Adrenal gland (tissue), 12 donors: ENCODE data around the gene SAA1. TPM values are rescaled to one million over a fixed set of nuclear protein-coding genes. Genes with fewer than 3 reads are reported as not detected.

Experiments
- DNase-seq, 7 donors: peaks; one replicate each; pipeline ENCODE4 v3.0.0-alpha.2; 2019 to 2020
- H3K27ac ChIP-seq, 5 donors: fragments of 200-600 bp; sonication (generic) in 4 of 5; 1 replicate in 3 of 5; 2 replicates in 2 of 5; pipeline versions ENCODE4 v1.5.1 to v1.8.0; 2016 to 2020; ENCODE audit warnings: mild to moderate bottlenecking in 1 of 5
- H3K27me3 ChIP-seq: fragments of 200-600 bp; 2 replicates; pipeline ENCODE4 v1.8.0; 2021
- H3K36me3 ChIP-seq, 2 donors: fragments of 200-600 bp; replicated peaks in 1 of 2; 1 replicate in 1 of 2; 2 replicates in 1 of 2; pipeline versions ENCODE4 v1.5.1 to v1.8.0; 2018 to 2022
- H3K4me1 ChIP-seq, 2 donors: fragments of 200-600 bp; replicated peaks in 1 of 2; 1 replicate in 1 of 2; 2 replicates in 1 of 2; pipeline versions ENCODE4 v1.5.1 to v1.8.0; 2018 to 2021
- H3K4me3 ChIP-seq, 4 donors: fragments of 200-600 bp; sonication (generic) in 3 of 4; one replicate each; pipeline ENCODE4 v1.5.1; 2016 to 2018
- H3K9me3 ChIP-seq, 3 donors: fragments of 200-600 bp; sonication (generic) in 1 of 3; replicated peaks in 1 of 3; 1 replicate in 2 of 3; 2 replicates in 1 of 3; pipeline versions ENCODE4 v1.5.1 to v1.8.0; 2016 to 2021
- POLR2A ChIP-seq, 2 donors: fragments of 450-650 bp; IDR thresholded peaks; one replicate each; pipeline ENCODE4 v1.6.1; 2017; ENCODE audit warnings: antibody characterized with exemption in 2 of 2, mild to moderate bottlenecking in 2 of 2, moderate library complexity in 1 of 2
- WGBS, 4 donors: extraction: QIAGEN DNeasy Blood & Tissue Kit in 2 of 4; methylation state at CpG; one replicate each; pipeline versions ENCODE4 v1.1.5 to v1.1.7; 2013 to 2017; 5-methylcytosine and 5-hydroxymethylcytosine counted together
- intact Hi-C, 2 donors: fragments of 100-400 bp; cut with DNase I; formaldehyde crosslinking; loops; one replicate each; pipeline versions ENCODE4 v1.14.1 to v1.15.0; 2022 to 2023
- polyA plus RNA-seq, 3 donors: library from polyadenylated mRNA; stranded (reverse); fragments of 200-250 nt in 2 of 3; fragments of 350-450 nt in 1 of 3; fragmentation: Illumina TruSeq in 1 of 3; extraction: RNeasy Lipid Tissue Mini Kit (QIAGEN cat#74804) in 1 of 3; gene quantifications; one replicate each; pipeline ENCODE4 v1.2.3, GENCODE V29; 2013 to 2014
- total RNA-seq, 9 donors: library from RNA; depleted of rRNA in 4 of 9; stranded (reverse); fragments of >200 nt in 4 of 9; fragments of 120-200 nt in 1 of 9; fragmentation: NEBNext Ultra II Directional in 1 of 9; extraction: Animal tissue kit (Norgen Biotek cat#: 25700) in 1 of 9; gene quantifications; one replicate each; pipeline versions ENCODE4 v1.1.0 to v1.2.4, GENCODE V29; 2013 to 2023
- TF ChIP-seq, protein P1 (sequence below), 6 experiments: fragments of 450-650 bp in 4 of 6; fragments of 200-600 bp in 2 of 6; sonication (generic) in 1 of 6; IDR thresholded peaks; 1 replicate in 5 of 6; 2 replicates in 1 of 6; pipeline versions ENCODE4 v1.5.1 to v1.8.0; 2016 to 2021; ENCODE audit warnings: antibody characterized with exemption in 6 of 6, mild to moderate bottlenecking in 2 of 6, moderate library complexity in 1 of 6
- donor health status: healthy with polysubstance abuse.
- donor health status: Bipolar disorder and iron deficiency.
- donor health status: DM: yes; HTN: yes; CAD: no.
- donor health status: DM: no; HTN: no; CAD: no.
- donor health status: DM: no; HTN: no; CAD: no.
- donor health status: DM: yes; HTN: yes; CAD: no.

Gene SAA1
- total and polyA plus RNA-seq, 12 donors = 1.8 to 1,277 (median 20.0) TPM; not detected in 1

DNA sequence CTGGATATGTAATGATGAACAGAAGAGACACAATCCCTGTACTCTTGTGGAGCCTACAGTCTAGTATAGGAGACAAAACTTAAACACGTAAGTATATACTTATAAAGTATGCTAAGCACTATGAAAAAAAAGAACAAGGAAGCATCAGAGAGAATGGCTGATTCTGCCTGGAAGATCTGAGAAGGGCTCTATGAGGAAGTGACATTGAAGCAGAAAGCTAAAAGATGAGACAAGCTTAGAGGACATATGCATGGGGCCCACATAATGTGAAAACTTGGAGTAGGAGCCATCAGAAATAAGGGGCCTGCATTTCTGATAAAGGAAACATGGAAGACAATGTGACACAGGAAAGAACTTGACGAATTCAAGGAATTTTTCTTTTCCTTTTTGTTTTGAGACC, 16.6 kb downstream of the SAA1 start:
- H3K4me1 ChIP-seq = no peaks in the 10 kb centered on the region
- no peak overlapping the region for H3K4me3 ChIP-seq
- H3K27ac ChIP-seq = no peak overlapping the region
- H3K27me3 ChIP-seq = no peaks in the 10 kb centered on the region
- H3K9me3 ChIP-seq = no peaks in the 10 kb centered on the region
- no peak for TF ChIP-seq POLR2A (IDR thresholded peaks at IDR 0.05)
- intact Hi-C loops = no loop called here
- WGBS, 4 donors = 79 to 91% (median 86%) methylated on average over 2 of the region's 2 CpGs
- peaks cover 0 to 50% of the 10 kb centered on the region in 2 donors for H3K36me3 ChIP-seq
- no peak for DNase-seq

DNA sequence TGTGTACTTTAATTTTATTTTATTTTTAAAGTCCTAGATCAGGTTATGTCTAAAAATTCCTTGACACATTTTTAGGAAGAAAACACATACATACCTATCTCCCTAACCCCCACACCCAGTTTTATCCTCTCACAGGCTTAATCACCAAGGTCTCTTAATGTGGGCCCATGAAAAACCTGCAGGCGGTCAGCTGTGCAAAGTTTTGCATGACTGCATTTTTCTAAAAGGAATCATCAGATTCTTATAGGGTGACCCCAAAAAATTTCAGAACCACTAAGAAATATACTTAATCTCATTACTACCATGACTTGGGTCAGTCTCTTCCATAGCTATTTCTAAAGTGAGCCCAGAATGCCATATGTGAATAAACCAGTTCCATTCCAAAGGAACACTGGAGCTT, 19.8 kb downstream of the SAA1 start:
- WGBS, 4 donors = 96 to 100% (median 97%) methylated on average over 1 of the region's 1 CpG
- intact Hi-C loops = no loop called here
- no peak overlapping the region for H3K27ac ChIP-seq
- no peaks in the 10 kb centered on the region for H3K9me3 ChIP-seq
- H3K4me3 ChIP-seq = no peak overlapping the region
- H3K36me3 ChIP-seq = peaks cover 0 to 50% of the 10 kb centered on the region in 2 donors
- no peaks in the 10 kb centered on the region for H3K27me3 ChIP-seq
- no peak for DNase-seq
- no peak for TF ChIP-seq POLR2A (IDR thresholded peaks at IDR 0.05)
- TF ChIP-seq, protein P1, sequence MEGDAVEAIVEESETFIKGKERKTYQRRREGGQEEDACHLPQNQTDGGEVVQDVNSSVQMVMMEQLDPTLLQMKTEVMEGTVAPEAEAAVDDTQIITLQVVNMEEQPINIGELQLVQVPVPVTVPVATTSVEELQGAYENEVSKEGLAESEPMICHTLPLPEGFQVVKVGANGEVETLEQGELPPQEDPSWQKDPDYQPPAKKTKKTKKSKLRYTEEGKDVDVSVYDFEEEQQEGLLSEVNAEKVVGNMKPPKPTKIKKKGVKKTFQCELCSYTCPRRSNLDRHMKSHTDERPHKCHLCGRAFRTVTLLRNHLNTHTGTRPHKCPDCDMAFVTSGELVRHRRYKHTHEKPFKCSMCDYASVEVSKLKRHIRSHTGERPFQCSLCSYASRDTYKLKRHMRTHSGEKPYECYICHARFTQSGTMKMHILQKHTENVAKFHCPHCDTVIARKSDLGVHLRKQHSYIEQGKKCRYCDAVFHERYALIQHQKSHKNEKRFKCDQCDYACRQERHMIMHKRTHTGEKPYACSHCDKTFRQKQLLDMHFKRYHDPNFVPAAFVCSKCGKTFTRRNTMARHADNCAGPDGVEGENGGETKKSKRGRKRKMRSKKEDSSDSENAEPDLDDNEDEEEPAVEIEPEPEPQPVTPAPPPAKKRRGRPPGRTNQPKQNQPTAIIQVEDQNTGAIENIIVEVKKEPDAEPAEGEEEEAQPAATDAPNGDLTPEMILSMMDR (IDR thresholded peaks at IDR 0.05) = no peak
- no peaks in the 10 kb centered on the region for H3K4me1 ChIP-seq

DNA sequence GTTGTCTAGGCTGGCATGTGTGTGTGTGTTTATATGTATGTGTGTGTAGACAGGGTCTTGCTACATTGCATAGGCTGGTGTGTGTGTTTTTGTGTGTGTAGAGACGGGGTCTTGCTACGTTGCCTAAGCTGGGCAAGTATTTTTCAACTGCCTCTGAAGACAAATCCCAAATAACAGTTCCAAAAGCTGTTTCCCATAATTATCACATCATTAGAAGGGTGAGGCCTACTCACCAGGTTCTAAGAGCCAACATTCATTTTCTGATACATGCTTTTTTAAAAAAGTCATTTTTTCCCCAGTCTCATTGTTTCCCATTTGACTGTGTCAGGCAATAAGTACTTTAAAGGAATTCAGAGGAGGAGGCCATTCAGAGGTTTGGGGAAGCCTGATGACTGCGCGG, 22.8 kb downstream of the SAA1 start:
- no peak for TF ChIP-seq POLR2A (IDR thresholded peaks at IDR 0.05)
- TF ChIP-seq, protein P1 (IDR thresholded peaks at IDR 0.05) = no peak
- intact Hi-C loops = no loop called here
- no peak overlapping the region for H3K4me3 ChIP-seq
- no peaks in the 10 kb centered on the region for H3K4me1 ChIP-seq
- DNase-seq = no peak
- no peaks in the 10 kb centered on the region for H3K27me3 ChIP-seq
- H3K9me3 ChIP-seq = no peaks in the 10 kb centered on the region
- peaks cover 0 to 66% of the 10 kb centered on the region in 2 donors for H3K36me3 ChIP-seq
- WGBS, 4 donors = 97 to 100% (median 98%) methylated on average over 4 of the region's 4 CpGs
- H3K27ac ChIP-seq = no peak overlapping the region

DNA sequence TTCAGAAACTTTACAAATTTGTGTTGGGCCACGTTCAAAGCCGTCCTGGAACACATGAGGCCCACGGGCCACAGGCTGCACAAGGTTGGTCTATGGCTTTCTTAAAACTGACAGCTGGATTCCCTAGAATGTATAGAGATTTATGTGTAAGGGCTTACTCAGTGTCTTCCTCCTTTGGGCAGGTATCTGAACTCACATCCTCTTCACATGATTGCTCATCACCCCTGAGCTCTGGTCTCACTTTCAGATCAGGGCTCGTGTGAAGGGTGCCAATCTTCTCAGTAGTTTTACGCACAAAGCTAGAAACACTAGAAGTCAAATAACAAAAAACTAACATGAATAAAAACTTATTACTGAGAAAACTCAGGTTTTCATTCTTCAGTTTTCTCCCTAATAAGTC, 28.8 kb downstream of the SAA1 start:
- Histone ChIP-seq H3K27me3 (no peaks in the 10 kb centered on the region), H3K9me3 (no peaks in the 10 kb centered on the region), H3K4me3 (no peak overlapping the region), H3K36me3 (peaks cover 0 to 79% of the 10 kb centered on the region in 2 donors), H3K27ac (no peak overlapping the region), H3K4me1 (no peaks in the 10 kb centered on the region)
- intact Hi-C loops = no loop called here
- 93 to 97% (median 94%) methylated on average over 5 of the region's 5 CpGs for WGBS, 4 donors
- no peak for TF ChIP-seq POLR2A (IDR thresholded peaks at IDR 0.05)
- TF ChIP-seq, protein P1 (IDR thresholded peaks at IDR 0.05) = no peak
- DNase-seq = no peak

DNA sequence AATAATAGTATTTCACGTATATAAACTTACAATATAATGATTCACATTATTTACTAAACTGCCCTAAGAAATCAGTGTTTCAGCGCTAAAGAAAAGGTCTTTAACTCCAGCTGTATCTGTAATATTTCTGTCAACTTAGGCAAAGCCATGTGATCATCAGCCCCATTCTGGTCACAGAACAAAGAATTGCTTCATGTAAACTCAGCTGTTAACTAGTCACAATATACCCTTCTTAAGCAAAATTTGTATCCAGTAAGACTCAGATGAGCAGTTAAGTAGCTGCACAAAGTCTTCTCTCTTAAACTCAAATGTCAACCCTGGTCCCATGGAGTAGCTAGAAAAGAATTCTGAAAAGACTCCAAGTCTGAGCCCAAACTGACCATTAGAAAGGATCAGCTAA, 29.3 kb downstream of the SAA1 start:
- Histone ChIP-seq H3K4me3 (no peak overlapping the region), H3K27me3 (no peaks in the 10 kb centered on the region), H3K9me3 (no peaks in the 10 kb centered on the region), H3K36me3 (peaks cover 0 to 84% of the 10 kb centered on the region in 2 donors), H3K4me1 (no peaks in the 10 kb centered on the region), H3K27ac (no peak overlapping the region)
- no peak for TF ChIP-seq POLR2A (IDR thresholded peaks at IDR 0.05)
- TF ChIP-seq, protein P1 (IDR thresholded peaks at IDR 0.05) = no peak
- intact Hi-C loops = no loop called here
- DNase-seq = no peak
- 89 to 94% (median 91%) methylated on average over 2 of the region's 2 CpGs for WGBS, 4 donors
